Left ventricle myocardium inferior (tissue), 1 donor: ENCODE data around the gene PRDX3. TPM values are rescaled to one million over a fixed set of nuclear protein-coding genes. Genes with fewer than 3 reads are reported as not detected.

Experiments
- DNase-seq: peaks from one replicate; pipeline ENCODE4 v3.0.0-alpha.2; 2020
- H3K27ac ChIP-seq: fragments of 200-600 bp; replicated peaks from 2 replicates; pipeline ENCODE4 v1.8.0; 2021
- H3K27me3 ChIP-seq: fragments of 200-600 bp; 2 replicates; pipeline ENCODE4 v1.8.0; 2021; ENCODE audit warnings: low read depth
- H3K36me3 ChIP-seq: fragments of 200-600 bp; 2 replicates; pipeline ENCODE4 v1.8.0; 2021
- H3K4me1 ChIP-seq: fragments of 200-600 bp; 2 replicates; pipeline ENCODE4 v1.8.0; 2021
- H3K4me3 ChIP-seq: fragments of 200-600 bp; 2 replicates; pipeline ENCODE4 v1.8.0; 2021; ENCODE audit warnings: mild to moderate bottlenecking, moderate library complexity
- H3K9me3 ChIP-seq: fragments of 200-600 bp; replicated peaks from 2 replicates; pipeline ENCODE4 v1.8.0; 2021
- CTCF ChIP-seq: fragments of 200-600 bp; IDR thresholded peaks from 2 replicates; pipeline ENCODE4 v1.8.0; 2021; ENCODE audit warnings: antibody characterized with exemption, mild to moderate bottlenecking, borderline replicate concordance
- intact Hi-C: fragments of 100-400 bp; cut with micrococcal nuclease; formaldehyde crosslinking; loops from one replicate; pipeline ENCODE4 v1.11.0; 2022
- total RNA-seq: library from RNA; stranded (reverse); fragmentation: NEBNext Ultra II Directional; extraction: Animal tissue kit (Norgen Biotek cat#: 25700); gene quantifications from one replicate; pipeline ENCODE4 v1.2.1, GENCODE V29; 2021
- donor health status: DM: no; HTN: yes; CAD: no; lungs with severe emphysema.

Gene PRDX3
- total RNA-seq, 1 donor from 2014 or later = 301 TPM

DNA sequence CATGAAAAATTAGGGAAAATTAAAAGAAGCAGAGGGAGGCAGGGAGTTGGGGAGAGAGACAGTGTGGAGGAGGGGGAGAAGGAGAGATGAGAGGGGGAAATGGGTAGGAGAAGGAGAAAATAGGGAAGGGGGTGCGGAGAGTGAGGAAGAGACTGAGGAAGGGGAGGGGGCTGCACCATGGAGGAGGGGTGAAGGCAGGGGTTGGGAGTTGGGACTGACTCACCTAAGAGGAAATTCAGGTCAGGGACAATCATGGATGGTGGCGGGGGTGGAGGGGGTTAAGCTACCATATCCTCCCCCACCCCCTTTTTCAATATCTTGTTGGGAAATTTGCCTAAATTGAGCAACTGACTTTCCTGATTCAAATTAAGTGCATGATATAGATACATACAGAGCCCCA, 36.8 kb upstream of the PRDX3 start:
- intact Hi-C loops = no loop called here
- H3K27ac ChIP-seq = peak overlapping the region; percentile 97

GRCh38 chr10:119211625-119212441, 33.2 kb upstream of the PRDX3 start:
- Histone ChIP-seq H3K36me3 (peaks cover 7% of the 10 kb centered on the region), H3K4me3 (peak overlapping the region; percentile 97), H3K27ac (peak overlapping the region; percentile 97), H3K27me3 (no peaks in the 10 kb centered on the region), H3K9me3 (no peaks in the 10 kb centered on the region), H3K4me1 (peaks cover 89% of the 10 kb centered on the region)
- no peak for DNase-seq
- intact Hi-C loops = no loop called here
- TF ChIP-seq CTCF = no peak

More for the DNA sequence above, 36.8 kb upstream of the PRDX3 start:
- no peak overlapping the region for H3K4me3 ChIP-seq
- peaks cover 7% of the 10 kb centered on the region for H3K36me3 ChIP-seq
- TF ChIP-seq CTCF = no peak
- H3K4me1 ChIP-seq = peaks cover 96% of the 10 kb centered on the region
- H3K9me3 ChIP-seq = no peaks in the 10 kb centered on the region
- DNase-seq = no peak
- no peaks in the 10 kb centered on the region for H3K27me3 ChIP-seq

GRCh38 chr10:119211176-119211575, 32.6 kb upstream of the PRDX3 start:
- intact Hi-C loops = no loop called here
- peak overlapping the region; percentile 97 for H3K4me3 ChIP-seq

GRCh38 chr10:119210633-119211032, 32.0 kb upstream of the PRDX3 start:
- Histone ChIP-seq H3K27ac (peak overlapping the region; percentile 97), H3K36me3 (peaks cover 7% of the 10 kb centered on the region), H3K4me1 (peaks cover 90% of the 10 kb centered on the region), H3K9me3 (no peaks in the 10 kb centered on the region), H3K4me3 (peak overlapping the region; percentile 97), H3K27me3 (no peaks in the 10 kb centered on the region)
- no peak for TF ChIP-seq CTCF
- DNase-seq = no peak
- intact Hi-C loops = no loop called here

More at GRCh38 chr10:119211176-119211575, 32.6 kb upstream of the PRDX3 start:
- Histone ChIP-seq H3K27me3 (no peaks in the 10 kb centered on the region), H3K9me3 (no peaks in the 10 kb centered on the region), H3K27ac (peak overlapping the region; percentile 97), H3K36me3 (peaks cover 7% of the 10 kb centered on the region), H3K4me1 (peaks cover 90% of the 10 kb centered on the region)
- DNase-seq = no peak
- TF ChIP-seq CTCF = no peak

DNA sequence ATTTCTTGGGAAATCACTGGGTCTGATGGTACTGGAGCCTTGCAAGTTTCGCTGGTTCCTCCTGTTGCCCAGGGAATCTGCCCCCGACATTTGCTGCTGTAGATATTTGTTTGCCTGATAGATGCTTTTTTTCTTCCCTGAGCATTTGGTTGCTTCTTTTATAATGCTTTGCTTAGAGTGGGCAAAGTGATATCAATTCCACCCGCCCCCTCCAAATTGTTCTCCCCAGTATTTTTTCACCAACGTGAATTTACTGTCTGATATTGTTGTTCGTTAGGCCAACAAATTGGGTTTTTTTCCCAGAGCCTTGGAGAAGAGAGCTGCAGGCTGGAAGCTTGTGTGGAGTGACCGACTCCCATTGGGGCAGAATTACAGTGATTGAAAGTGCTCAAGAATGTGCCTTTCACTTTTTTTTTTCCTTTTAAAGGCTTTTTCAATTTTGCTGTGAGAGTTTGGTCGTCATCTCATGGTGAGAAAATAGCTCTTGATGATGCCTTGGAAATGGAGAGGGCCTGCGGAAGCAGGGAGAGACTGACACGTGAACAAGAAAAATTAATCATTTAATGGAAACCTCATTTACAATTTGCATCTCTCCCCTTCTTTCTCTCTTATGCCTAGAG, 31.2 kb upstream of the PRDX3 start:
- Histone ChIP-seq H3K4me1 (peaks cover 86% of the 10 kb centered on the region), H3K27me3 (no peaks in the 10 kb centered on the region), H3K4me3 (peak overlapping the region; percentile 97), H3K27ac (peak overlapping the region; percentile 97), H3K36me3 (peaks cover 7% of the 10 kb centered on the region), H3K9me3 (no peaks in the 10 kb centered on the region)
- no peak for DNase-seq
- TF ChIP-seq CTCF = no peak
- intact Hi-C loops = no loop called here
